ENCODE measurements around the gene FNDC3B. TPM values are rescaled to one million over a fixed set of nuclear protein-coding genes. Genes with fewer than 3 reads are reported as not detected.

The FNDC3B gene
- total RNA-seq, 1 donor, result 221 TPM

GRCh38 chr3:172119266-172119969 is 80.0 kb downstream of the FNDC3B start:
- no peak for TF ChIP-seq CTCF (IDR thresholded peaks at IDR 0.05; ENCODE audit: insufficient read depth, low read depth, low read length)

GRCh38 chr3:172120912-172121311 is 81.5 kb downstream of the FNDC3B start:
- no peak for DNase-seq (ENCODE audit: low read depth)
- H3K4me3 ChIP-seq (ENCODE audit: low read depth, low read length), result no peak overlapping the region
- no peak for TF ChIP-seq CTCF (IDR thresholded peaks at IDR 0.05; ENCODE audit: insufficient read depth, low read depth, low read length)

More at GRCh38 chr3:172119266-172119969, 80.0 kb downstream of the FNDC3B start:
- H3K4me3 ChIP-seq (ENCODE audit: low read depth, low read length), result no peak overlapping the region
- DNase-seq (ENCODE audit: low read depth), result no peak

DNA sequence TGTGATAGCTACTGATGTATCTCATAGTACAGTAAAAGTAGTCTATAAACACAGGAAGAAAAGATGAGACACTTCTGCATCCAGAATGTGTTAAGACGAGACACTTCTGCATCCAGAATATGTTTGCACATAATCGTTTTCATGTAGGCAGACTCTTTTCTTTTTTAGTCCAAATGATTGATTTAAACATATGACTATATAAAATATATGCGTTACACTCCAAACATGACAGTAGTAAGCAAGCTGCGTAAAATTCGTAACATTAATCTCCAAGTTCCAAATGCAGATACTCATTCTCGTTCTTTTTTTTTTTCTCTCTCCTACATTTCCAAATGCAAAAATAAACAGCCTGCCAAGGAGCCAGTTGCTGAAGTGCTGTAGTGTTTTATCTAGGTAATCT is 82.6 kb downstream of the FNDC3B start:
- no peak for TF ChIP-seq CTCF (IDR thresholded peaks at IDR 0.05; ENCODE audit: insufficient read depth, low read depth, low read length)
- DNase-seq (ENCODE audit: low read depth), result no peak
- no peak overlapping the region for H3K4me3 ChIP-seq (ENCODE audit: low read depth, low read length)

DNA sequence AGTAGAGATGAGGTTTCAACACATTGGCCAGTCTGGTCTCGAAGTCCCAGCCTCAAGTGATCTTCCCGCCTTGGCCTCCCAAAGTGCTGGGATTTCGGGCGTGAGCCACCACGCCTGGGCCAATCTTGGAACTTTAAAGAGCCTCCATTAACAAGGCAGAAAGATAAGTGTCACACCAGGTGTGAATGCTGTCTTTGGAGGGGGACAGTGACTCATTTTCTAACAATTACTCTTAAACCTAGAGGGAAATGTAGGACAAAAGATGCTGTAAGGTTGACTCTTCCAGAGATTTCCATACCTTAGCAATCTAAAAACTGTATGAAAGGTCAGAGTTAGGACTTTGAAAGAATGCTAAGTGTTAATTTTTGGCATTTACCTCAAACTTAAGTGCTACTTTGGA is 84.9 kb downstream of the FNDC3B start:
- no peak for TF ChIP-seq CTCF (IDR thresholded peaks at IDR 0.05; ENCODE audit: insufficient read depth, low read depth, low read length)
- no peak overlapping the region for H3K4me3 ChIP-seq (ENCODE audit: low read depth, low read length)
- DNase-seq (ENCODE audit: low read depth), result no peak

DNA sequence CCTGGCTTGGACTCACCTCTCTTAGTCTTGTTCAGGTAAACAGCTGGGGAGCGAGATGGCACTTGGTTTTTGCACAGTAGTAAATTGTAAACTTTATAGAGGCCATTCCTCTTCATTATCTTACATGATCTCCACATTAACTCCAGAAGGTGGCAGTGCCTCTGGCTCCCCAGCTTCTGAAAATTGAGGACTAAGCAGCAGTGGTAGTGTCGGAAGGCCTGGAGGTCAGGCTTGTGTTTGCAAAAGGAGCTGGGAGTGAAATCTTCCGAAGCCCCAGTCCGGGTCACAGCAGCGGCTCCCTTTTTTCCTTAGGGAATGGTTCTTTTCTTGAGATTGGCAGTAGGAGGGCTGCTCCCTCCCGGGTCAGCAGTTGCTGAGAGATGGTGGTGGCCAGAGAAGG is 85.7 kb downstream of the FNDC3B start:
- no peak overlapping the region for H3K4me3 ChIP-seq (ENCODE audit: low read depth, low read length)
- TF ChIP-seq CTCF (IDR thresholded peaks at IDR 0.05; ENCODE audit: insufficient read depth, low read depth, low read length), result peak; percentile 8
- no peak for DNase-seq (ENCODE audit: low read depth)

DNA sequence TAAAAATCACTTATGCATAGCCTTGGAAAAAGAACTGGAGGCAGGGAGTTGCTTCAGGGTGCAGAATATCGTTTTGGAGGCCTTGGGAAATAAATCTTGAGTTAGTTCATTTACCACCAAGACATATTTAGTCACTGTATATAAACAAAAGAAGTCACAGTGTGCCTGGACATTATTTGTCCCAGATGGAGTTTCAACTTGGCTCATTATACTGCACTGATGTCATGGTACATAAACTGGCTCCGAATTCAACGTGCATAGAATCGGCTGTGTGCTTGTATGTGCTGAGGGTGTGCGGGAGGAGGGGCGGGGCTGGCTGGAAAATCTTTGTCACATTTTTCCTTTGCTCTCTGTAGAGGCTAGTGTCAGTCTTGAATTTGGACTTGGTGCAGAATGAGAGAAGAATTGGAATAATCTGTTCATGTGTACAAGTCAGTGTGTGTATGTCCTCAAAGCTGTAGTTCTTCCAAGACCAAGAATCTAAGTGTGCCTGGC is 86.6 kb downstream of the FNDC3B start:
- DNase-seq (ENCODE audit: low read depth), result peak; percentile 77
- no peak for TF ChIP-seq CTCF (IDR thresholded peaks at IDR 0.05; ENCODE audit: insufficient read depth, low read depth, low read length)
- H3K4me3 ChIP-seq (ENCODE audit: low read depth, low read length), result no peak overlapping the region

DNA sequence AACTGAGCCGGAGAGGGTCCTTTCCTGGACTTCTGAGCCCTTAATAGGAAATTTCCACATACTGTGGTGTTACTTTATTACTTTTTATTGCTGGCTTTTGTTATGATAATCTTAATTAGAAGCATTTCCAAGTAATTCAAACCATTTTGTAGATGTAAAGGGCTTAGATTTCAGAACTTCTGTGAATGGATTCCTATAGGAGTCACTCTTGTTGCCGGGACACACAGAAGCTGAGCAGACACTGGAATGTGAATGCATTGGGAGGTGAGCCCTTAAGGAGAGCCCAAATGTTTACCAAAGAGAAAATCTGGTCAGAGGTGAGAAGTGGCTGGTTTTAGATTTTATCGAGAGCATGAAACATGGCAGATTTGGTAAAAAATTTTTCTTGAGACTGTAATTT is 87.4 kb downstream of the FNDC3B start:
- DNase-seq (ENCODE audit: low read depth), result no peak
- TF ChIP-seq CTCF (IDR thresholded peaks at IDR 0.05; ENCODE audit: insufficient read depth, low read depth, low read length), result no peak
- no peak overlapping the region for H3K4me3 ChIP-seq (ENCODE audit: low read depth, low read length)
